Measurements from ENCODE around the gene CRLF3.
A peak's percentile ranks its signal among the peaks of the same experiment; 100 is the strongest.
"Not testable (repeated sequence)": the region's sequence is repeated elsewhere in the genome, so short reads cannot be mapped to it uniquely, and the experiment has no call there.

Gene CRLF3

DNA sequence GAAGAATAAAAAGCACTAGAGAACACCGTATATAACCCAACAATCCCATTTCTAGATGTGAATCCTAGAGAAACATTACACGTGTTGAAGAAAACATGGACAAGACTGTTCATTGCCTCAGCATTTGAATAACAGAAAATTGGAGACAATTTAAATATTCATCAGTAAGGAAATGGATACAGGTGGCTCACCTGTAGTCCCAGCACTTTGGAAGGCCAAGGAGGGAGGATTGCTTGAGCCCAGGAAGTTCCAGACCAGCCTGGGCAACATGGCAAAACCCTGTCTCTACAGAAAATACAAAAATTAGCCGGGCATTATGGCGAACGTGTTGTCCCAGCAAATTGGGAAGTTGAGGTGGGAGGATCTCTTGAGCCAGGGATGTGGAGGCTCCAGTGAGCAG is 4.5 kb upstream of the CRLF3 start:
- no peaks in the 10 kb centered on the region for H3K36me3 ChIP-seq (ENCODE audit: control insufficient read depth, insufficient read depth, low read length)

DNA sequence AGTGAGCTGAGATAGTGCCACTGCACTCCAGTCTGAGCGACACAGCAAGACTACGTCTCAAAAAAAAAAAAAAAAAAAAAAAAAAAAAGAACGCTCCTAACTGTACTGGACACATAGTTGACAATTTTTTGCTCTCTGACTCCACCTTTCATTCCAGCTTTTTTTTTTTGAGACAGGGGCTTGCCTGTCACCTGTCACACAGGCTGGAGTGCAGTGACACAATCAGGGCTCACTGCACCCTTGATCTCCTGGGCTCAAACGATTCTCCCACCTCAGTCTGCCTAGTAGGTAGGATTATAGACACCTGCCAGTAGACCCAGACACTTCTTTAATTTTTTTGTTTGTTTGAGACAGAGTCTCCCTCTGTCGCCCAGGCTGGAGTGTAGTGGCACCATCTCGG is 2.6 kb upstream of the CRLF3 start:
- H3K27me3 ChIP-seq (ENCODE audit: control insufficient read depth, insufficient read depth, low read length) = no peaks in the 10 kb centered on the region
- H3K4me1 ChIP-seq (ENCODE audit: control insufficient read depth, insufficient read depth, low read length) = peaks cover 4% of the 10 kb centered on the region
- H3K9me3 ChIP-seq (ENCODE audit: control insufficient read depth, insufficient read depth, low read length) = no peaks in the 10 kb centered on the region
- no peaks in the 10 kb centered on the region for H3K36me3 ChIP-seq (ENCODE audit: control insufficient read depth, insufficient read depth, low read length)
- H3K9ac ChIP-seq (ENCODE audit: low read depth, low read length) = no peak overlapping the region
- no peak overlapping the region for H3K4me3 ChIP-seq (ENCODE audit: low read depth, low read length)

More for the DNA sequence above, 4.5 kb upstream of the CRLF3 start:
- peaks cover 11% of the 10 kb centered on the region for H3K4me1 ChIP-seq (ENCODE audit: control insufficient read depth, insufficient read depth, low read length)
- no peak overlapping the region for H3K9ac ChIP-seq (ENCODE audit: low read depth, low read length)
- H3K4me3 ChIP-seq (ENCODE audit: low read depth, low read length) = no peak overlapping the region
- H3K27me3 ChIP-seq (ENCODE audit: control insufficient read depth, insufficient read depth, low read length) = no peaks in the 10 kb centered on the region
- no peaks in the 10 kb centered on the region for H3K9me3 ChIP-seq (ENCODE audit: control insufficient read depth, insufficient read depth, low read length)

DNA sequence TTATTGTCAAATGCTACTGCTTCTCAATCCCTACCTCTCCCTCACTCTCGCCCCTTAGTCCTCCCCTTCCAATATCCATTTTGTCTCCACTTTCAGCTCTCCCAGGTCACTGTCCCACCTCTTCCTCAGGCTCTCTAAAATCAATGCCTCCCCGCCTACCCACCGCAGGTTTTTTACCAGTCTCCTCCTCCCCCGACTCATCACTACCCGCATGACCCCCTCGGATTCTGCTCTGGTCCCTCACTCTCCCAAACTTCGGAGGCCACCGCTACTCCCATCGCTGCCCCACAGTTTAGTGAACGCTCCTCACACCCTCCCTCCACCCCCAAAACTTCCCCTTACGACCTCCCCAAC is 513 bp downstream of the CRLF3 start:
- no peaks in the 10 kb centered on the region for H3K9me3 ChIP-seq (ENCODE audit: control insufficient read depth, insufficient read depth, low read length)
- no peaks in the 10 kb centered on the region for H3K36me3 ChIP-seq (ENCODE audit: control insufficient read depth, insufficient read depth, low read length)
- H3K9ac ChIP-seq (ENCODE audit: low read depth, low read length) = peak overlapping the region; percentile 58
- no peaks in the 10 kb centered on the region for H3K4me1 ChIP-seq (ENCODE audit: control insufficient read depth, insufficient read depth, low read length)
- H3K4me3 ChIP-seq (ENCODE audit: low read depth, low read length) = peak overlapping the region; percentile 87
- no peaks in the 10 kb centered on the region for H3K27me3 ChIP-seq (ENCODE audit: control insufficient read depth, insufficient read depth, low read length)

DNA sequence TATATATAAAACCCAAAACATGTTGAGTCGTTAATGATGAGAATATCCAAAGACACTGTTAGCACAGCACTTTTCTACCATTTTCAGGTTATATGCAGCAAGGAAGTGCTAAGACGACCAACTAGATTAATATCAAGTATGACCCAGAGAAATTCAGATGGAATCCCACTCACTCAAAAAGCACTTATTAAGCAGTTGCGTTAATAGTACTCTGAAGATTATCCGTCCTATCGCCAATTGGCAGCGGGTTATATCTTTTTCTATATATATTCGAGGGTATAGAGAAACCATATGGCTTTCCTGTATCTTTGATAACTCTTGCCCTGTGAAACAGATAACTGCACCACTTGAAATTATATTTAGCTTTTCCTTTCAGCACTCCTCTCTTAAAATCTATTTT is 1.1 kb downstream of the CRLF3 start:
- peak overlapping the region; percentile 87 for H3K4me3 ChIP-seq (ENCODE audit: low read depth, low read length)
- H3K9ac ChIP-seq (ENCODE audit: low read depth, low read length) = peak overlapping the region; percentile 58
- no peaks in the 10 kb centered on the region for H3K4me1 ChIP-seq (ENCODE audit: control insufficient read depth, insufficient read depth, low read length)
- no peaks in the 10 kb centered on the region for H3K27me3 ChIP-seq (ENCODE audit: control insufficient read depth, insufficient read depth, low read length)
- H3K36me3 ChIP-seq (ENCODE audit: control insufficient read depth, insufficient read depth, low read length) = no peaks in the 10 kb centered on the region
- H3K9me3 ChIP-seq (ENCODE audit: control insufficient read depth, insufficient read depth, low read length) = no peaks in the 10 kb centered on the region

DNA sequence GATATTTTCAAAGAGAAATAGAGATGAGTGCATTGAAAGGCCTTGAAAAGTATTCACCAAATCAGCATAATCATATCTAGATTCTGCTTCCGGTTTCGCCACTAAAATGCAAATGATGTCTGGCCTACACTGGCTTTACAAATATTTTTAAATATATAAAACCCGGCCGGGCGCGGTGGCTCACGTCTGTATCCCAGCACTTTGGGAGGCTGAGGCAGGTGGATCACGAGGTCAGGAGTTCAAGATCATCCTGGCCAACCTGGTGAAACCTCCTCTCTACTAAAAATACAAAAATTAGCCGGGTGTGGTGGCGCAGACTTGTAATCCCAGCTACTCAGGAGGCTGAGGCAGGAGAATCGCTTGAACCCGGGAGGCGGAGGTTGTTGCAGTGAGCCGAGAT is 1.6 kb downstream of the CRLF3 start:
- H3K9ac ChIP-seq (ENCODE audit: low read depth, low read length); H3K4me1 ChIP-seq (ENCODE audit: control insufficient read depth, insufficient read depth, low read length); H3K4me3 ChIP-seq (ENCODE audit: low read depth, low read length); H3K36me3 ChIP-seq (ENCODE audit: control insufficient read depth, insufficient read depth, low read length); H3K27me3 ChIP-seq (ENCODE audit: control insufficient read depth, insufficient read depth, low read length); H3K9me3 ChIP-seq (ENCODE audit: control insufficient read depth, insufficient read depth, low read length): not testable (repeated sequence)

DNA sequence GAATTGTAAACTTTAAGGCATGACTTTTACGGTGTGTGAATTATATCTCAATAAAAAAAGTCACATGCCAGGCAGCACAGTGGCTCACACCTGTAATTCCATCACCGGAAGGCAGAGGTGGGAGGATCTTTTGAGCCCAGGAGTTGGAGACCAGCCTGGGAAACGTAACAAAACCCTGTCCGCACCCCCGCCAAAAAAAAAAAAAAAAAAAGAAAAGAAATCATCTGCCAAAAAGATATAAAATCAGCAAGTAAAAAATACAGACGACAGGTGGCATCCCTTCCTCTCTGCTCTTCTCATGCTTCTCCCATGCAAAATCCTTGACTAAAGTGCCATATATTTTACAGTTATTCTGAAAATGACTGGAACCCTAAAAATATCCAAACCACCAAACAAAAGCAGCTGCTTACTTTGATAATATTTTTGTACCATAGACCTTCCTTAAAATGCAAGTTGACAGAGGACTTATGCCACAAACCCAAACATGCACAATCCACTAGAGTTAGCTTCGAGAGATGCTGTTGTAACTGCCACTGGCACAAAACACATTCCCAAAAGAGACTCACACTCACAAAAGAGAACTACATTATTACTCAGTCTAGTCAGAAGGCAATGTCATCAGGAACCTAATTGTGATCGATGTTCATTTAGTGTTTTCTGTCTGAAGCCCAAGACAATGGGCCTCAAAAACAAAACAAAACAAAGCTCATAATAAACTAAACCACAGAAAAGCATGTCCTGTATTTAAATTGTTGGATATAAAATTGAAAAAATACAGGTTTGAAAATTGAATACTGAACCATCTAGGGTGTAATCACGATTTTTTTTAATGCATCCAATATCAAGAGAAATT is 2.4 kb downstream of the CRLF3 start:
- H3K27me3 ChIP-seq (ENCODE audit: control insufficient read depth, insufficient read depth, low read length) = no peaks in the 10 kb centered on the region
- no peak overlapping the region for H3K9ac ChIP-seq (ENCODE audit: low read depth, low read length)
- H3K9me3 ChIP-seq (ENCODE audit: control insufficient read depth, insufficient read depth, low read length) = no peaks in the 10 kb centered on the region
- no peaks in the 10 kb centered on the region for H3K4me1 ChIP-seq (ENCODE audit: control insufficient read depth, insufficient read depth, low read length)
- H3K36me3 ChIP-seq (ENCODE audit: control insufficient read depth, insufficient read depth, low read length) = no peaks in the 10 kb centered on the region
- no peak overlapping the region for H3K4me3 ChIP-seq (ENCODE audit: low read depth, low read length)

DNA sequence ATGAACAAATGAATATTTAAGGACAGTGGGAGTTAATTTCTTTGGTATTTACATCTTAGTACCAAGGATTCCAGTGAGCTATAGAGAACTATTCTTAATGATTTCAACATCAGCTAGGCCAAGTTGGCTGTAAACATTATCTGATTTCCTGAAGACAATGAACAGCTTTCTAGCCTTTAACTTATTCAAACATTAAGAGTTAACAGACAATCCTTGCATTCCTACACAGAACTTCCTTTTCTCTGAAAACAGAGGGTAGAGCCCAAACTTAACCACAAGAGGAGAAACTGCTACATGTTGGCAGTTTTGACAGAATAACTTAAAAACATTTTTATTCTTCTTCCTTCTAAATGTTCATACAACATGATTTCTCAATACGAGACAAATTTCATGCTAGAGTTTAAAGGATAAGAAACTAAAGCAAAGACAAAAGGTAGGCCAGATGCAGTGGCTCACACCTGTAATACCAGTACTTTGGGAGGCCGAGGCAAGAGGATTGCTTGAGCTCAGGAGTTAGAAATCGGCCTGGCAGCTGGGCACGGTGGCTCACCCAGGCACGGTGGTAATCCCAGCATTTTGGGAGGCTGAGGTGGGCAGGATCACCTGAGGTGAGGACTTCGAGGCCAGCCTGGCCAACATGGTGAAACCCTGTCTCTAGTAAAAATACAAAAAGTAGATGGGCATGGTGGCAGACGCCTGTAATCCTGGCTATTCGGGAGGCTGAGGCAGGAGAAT is 4.4 kb downstream of the CRLF3 start:
- H3K4me3 ChIP-seq (ENCODE audit: low read depth, low read length) = no peak overlapping the region
- H3K27me3 ChIP-seq (ENCODE audit: control insufficient read depth, insufficient read depth, low read length) = no peaks in the 10 kb centered on the region
- no peaks in the 10 kb centered on the region for H3K36me3 ChIP-seq (ENCODE audit: control insufficient read depth, insufficient read depth, low read length)
- no peaks in the 10 kb centered on the region for H3K4me1 ChIP-seq (ENCODE audit: control insufficient read depth, insufficient read depth, low read length)
- H3K9ac ChIP-seq (ENCODE audit: low read depth, low read length) = no peak overlapping the region
- H3K9me3 ChIP-seq (ENCODE audit: control insufficient read depth, insufficient read depth, low read length) = no peaks in the 10 kb centered on the region

DNA sequence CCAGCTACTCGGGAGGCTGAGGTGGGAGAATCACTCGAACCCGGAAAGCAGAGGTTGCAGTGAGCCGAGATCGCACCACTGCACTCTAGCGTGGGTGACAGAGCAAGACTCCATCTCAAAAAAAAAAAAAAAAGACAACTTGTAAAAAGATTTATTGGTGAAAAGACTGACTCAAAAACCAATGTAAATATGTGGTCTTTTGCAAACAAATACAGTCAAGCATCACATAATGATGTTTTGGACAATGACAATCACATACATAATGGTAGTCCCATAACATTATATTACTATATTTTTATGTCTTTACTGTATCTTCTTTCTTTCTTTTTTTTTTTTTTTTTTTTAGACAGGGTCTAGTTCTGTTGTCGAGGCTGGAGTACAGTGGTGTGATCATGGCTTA is 8.3 kb downstream of the CRLF3 start:
- H3K27me3 ChIP-seq (ENCODE audit: control insufficient read depth, insufficient read depth, low read length) = no peaks in the 10 kb centered on the region
- H3K9me3 ChIP-seq (ENCODE audit: control insufficient read depth, insufficient read depth, low read length) = no peaks in the 10 kb centered on the region
- H3K4me3 ChIP-seq (ENCODE audit: low read depth, low read length) = no peak overlapping the region
- H3K9ac ChIP-seq (ENCODE audit: low read depth, low read length) = no peak overlapping the region
- no peaks in the 10 kb centered on the region for H3K4me1 ChIP-seq (ENCODE audit: control insufficient read depth, insufficient read depth, low read length)
- H3K36me3 ChIP-seq (ENCODE audit: control insufficient read depth, insufficient read depth, low read length) = no peaks in the 10 kb centered on the region

DNA sequence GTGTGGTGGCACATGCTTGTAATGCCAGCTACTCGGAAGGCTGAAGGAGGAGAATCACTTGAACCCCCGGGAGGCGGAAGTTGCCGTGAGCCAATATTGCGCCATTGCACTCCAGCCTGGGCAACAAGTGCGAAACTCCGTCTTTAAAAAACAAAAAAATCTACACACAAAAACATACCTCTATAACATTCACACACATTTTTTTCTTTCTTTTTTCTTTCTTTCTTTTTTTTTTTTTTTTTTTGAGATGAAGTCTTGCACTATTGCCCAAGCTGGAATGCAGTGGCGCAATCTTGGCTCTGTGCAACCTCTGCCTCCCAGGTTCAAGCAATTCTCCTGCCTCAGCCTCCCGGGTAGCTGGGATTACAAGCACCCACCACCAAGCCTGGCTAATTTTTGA is 9.6 kb downstream of the CRLF3 start:
- not testable (repeated sequence) for H3K27me3 ChIP-seq (ENCODE audit: control insufficient read depth, insufficient read depth, low read length); H3K4me1 ChIP-seq (ENCODE audit: control insufficient read depth, insufficient read depth, low read length); H3K36me3 ChIP-seq (ENCODE audit: control insufficient read depth, insufficient read depth, low read length); H3K9me3 ChIP-seq (ENCODE audit: control insufficient read depth, insufficient read depth, low read length); H3K4me3 ChIP-seq (ENCODE audit: low read depth, low read length); H3K9ac ChIP-seq (ENCODE audit: low read depth, low read length)

DNA sequence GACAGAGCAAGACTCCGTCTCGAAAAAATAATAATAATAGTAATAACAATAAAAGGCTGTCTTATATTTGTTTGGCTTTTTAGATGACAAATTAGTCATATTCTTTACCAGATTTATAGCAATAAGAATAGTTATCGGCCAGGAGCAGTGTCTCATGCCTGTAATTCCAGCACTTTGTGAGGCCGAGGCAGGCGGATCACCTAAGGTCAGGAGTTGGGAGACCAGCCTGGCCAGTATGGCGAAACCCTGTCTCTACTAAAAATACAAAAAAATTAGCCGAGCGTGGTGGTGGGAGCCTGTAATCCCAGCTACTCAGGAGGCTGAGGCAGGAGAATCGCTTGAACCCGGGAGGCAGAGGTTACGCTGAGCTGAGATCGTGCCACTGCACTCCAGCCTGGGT is 10.3 kb downstream of the CRLF3 start:
- not testable (repeated sequence) for H3K4me1 ChIP-seq (ENCODE audit: control insufficient read depth, insufficient read depth, low read length); H3K9ac ChIP-seq (ENCODE audit: low read depth, low read length); H3K4me3 ChIP-seq (ENCODE audit: low read depth, low read length); H3K9me3 ChIP-seq (ENCODE audit: control insufficient read depth, insufficient read depth, low read length); H3K27me3 ChIP-seq (ENCODE audit: control insufficient read depth, insufficient read depth, low read length); H3K36me3 ChIP-seq (ENCODE audit: control insufficient read depth, insufficient read depth, low read length)

DNA sequence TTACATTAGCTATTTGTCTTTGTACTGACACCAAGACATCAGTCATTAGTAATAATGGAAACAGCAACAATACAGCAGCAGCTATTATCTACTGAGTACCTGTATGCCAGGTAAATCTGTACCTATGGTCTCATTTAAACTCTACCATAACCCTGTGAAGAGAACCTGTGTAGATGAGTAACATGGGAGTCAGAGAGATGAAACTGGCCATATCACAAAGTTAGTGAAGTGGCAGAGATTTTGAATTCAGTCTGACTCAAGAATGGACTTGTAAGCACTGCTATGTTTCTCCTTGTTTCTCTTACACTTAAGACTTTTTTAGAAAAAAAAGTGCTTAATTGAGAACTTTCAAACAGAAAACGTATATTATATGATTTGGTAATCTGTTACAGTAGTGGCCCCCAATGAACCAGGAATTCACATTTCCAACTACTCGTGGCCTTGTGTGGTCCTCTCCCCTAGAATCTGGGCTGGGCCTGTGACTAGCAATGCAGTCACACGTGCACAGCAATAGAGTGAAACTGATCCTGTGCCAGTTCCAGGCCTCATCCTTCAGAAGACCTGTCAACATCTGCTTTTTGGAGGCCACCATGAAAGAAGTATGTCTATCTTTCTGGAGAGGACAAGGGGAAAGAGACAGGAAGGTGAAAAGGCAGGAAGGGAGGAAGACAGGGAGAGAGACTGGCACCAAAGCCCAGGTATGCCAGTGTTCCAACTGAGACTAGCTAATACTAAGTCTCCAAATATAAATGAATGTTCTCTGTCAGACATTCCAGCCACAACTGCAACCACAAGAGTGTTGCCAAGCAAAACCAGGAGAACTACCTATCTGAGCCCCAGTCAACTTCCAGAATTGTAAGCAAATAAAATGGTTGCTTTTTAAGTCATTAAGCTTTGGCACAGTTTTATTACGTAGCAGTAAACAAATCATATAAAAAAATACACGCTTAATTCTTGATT is 12.0 kb downstream of the CRLF3 start:
- Histone ChIP-seq H3K4me3 (ENCODE audit: low read depth, low read length) (no peak overlapping the region), H3K36me3 (ENCODE audit: control insufficient read depth, insufficient read depth, low read length) (no peaks in the 10 kb centered on the region), H3K4me1 (ENCODE audit: control insufficient read depth, insufficient read depth, low read length) (peaks cover 8% of the 10 kb centered on the region), H3K27me3 (ENCODE audit: control insufficient read depth, insufficient read depth, low read length) (no peaks in the 10 kb centered on the region), H3K9me3 (ENCODE audit: control insufficient read depth, insufficient read depth, low read length) (no peaks in the 10 kb centered on the region), H3K9ac (ENCODE audit: low read depth, low read length) (no peak overlapping the region)

Data from iPS-15b (cell line).